ENCODE measurements around the gene NSG1. TPM values are rescaled to one million over a fixed set of nuclear protein-coding genes. Genes with fewer than 3 reads are reported as not detected.

The NSG1 gene
- polyA plus RNA-seq, 1 of the 3 experiments (the other 2 are of a cell fraction), result 11.4 TPM

DNA sequence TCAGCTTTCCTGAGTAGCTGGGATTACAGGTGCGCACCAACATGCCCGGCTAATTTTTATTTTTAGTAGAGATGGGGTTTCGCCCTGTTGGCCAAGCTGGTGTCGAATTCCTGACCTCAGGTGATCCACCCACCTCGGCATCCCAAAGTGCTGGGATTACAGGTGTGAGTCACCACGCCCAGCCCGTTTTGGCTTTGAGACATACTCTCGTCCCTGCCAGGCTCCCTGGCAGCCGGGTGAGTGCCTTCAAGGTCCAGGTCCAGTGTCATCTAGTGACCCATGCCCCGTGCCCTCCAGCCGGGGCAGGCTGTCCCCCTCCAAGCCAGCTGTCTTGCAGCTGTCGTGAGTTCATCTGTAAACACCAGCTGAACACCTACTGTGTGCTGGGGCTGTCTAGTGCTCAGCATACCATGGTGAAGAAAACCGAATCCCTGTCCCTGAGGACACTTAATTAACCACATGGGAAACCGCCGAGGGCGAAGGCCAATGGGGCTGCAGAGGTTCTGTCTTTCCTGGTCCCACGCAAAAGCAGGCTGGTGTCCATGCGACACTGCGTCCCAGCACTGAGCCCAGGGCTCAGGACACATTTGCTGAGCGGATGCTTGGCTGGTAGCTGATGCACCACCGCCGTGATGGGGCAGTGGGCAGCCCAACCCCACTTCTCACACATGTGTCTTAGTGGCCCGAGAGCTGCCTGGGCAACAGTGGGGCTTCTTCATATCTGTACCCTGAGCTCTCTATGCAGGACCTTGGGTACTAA, 21.9 kb downstream of the NSG1 start:
- CTCF ChIA-PET, result interaction anchor here (0.6 to 1.1 kb wide), 2 partner anchors 12 to 66 kb away, joined by 3 read pairs; no protein-coding TSS in a partner anchor
- no peaks in the 10 kb centered on the region for H3F3A ChIP-seq (replicated peaks; ENCODE audit: insufficient read depth)
- no peak overlapping the region for H2AFZ ChIP-seq (ENCODE audit: low read depth)
- no peaks in the 10 kb centered on the region for H3K36me3 ChIP-seq (replicated peaks in 1 of 2; ENCODE audit: control insufficient read depth in 1 of 2, insufficient read depth in 2 of 2, low read length in 1 of 2)
- H3K9ac ChIP-seq, result no peak overlapping the region
- no peaks in the 10 kb centered on the region for H4K20me1 ChIP-seq (ENCODE audit: insufficient read depth)
- no peak overlapping the region for H3K4me2 ChIP-seq
- no peaks in the 10 kb centered on the region for H3K27me3 ChIP-seq (ENCODE audit: insufficient read depth)
- H3K4me3 ChIP-seq (ENCODE audit: low read depth in 2 of 2, low read length in 1 of 2), result no peak overlapping the region
- H3K9me3 ChIP-seq, result no peaks in the 10 kb centered on the region
- 81% methylated on average over 16 of the region's 23 CpGs for WGBS (ENCODE audit: low lambda C conversion rate)
- H3K4me1 ChIP-seq (ENCODE audit: control insufficient read depth in 1 of 2, insufficient read depth in 2 of 2, low read depth in 1 of 2, low read length in 1 of 2), result peaks cover 0 to 21% of the 10 kb centered on the region in 2 experiments; a peak in 2 of 4 replicates
- no peaks in the 10 kb centered on the region for H3K9me2 ChIP-seq
- TF ChIP-seq SMC3 (IDR thresholded peaks at IDR 0.05; ENCODE audit: low read depth, low read length) (no peak), RFX5 (IDR thresholded peaks at IDR 0.05; ENCODE audit: low read length) (no peak), FOSL2 (IDR thresholded peaks at IDR 0.05; ENCODE audit: borderline replicate concordance, low read depth) (no peak), GATA2 (CRISPR knock-in tag; IDR thresholded peaks at IDR 0.05) (no peak), POLR2AphosphoS5 (IDR thresholded peaks at IDR 0.05; ENCODE audit: low read depth, low read length) (no peak), FOXJ3 (CRISPR knock-in tag; IDR thresholded peaks at IDR 0.05) (no peak), CHD2 (IDR thresholded peaks at IDR 0.05; ENCODE audit: low read length, partially characterized antibody) (no peak), RXRA (IDR thresholded peaks at IDR 0.05; ENCODE audit: borderline replicate concordance, low read depth) (no peak), MEF2A (IDR thresholded peaks at IDR 0.05; ENCODE audit: borderline replicate concordance, low read depth) (no peak), FOXM1 (IDR thresholded peaks at IDR 0.05; ENCODE audit: low read depth) (no peak), JUND (IDR thresholded peaks at IDR 0.05) (no peak), EZH2phosphoT487 (IDR thresholded peaks at IDR 0.05; ENCODE audit: borderline replicate concordance, low read depth) (no peak), MXI1 (IDR thresholded peaks at IDR 0.05; ENCODE audit: low read depth, low read length) (no peak)
- TF ChIP-seq, protein P1, sequence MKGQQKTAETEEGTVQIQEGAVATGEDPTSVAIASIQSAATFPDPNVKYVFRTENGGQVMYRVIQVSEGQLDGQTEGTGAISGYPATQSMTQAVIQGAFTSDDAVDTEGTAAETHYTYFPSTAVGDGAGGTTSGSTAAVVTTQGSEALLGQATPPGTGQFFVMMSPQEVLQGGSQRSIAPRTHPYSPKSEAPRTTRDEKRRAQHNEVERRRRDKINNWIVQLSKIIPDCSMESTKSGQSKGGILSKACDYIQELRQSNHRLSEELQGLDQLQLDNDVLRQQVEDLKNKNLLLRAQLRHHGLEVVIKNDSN (IDR thresholded peaks at IDR 0.05; ENCODE audit: borderline replicate concordance, low read depth), result no peak
- TF ChIP-seq, protein P2, sequence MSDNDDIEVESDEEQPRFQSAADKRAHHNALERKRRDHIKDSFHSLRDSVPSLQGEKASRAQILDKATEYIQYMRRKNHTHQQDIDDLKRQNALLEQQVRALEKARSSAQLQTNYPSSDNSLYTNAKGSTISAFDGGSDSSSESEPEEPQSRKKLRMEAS (IDR thresholded peaks at IDR 0.05; ENCODE audit: low read depth), result no peak
- TF ChIP-seq, protein P3, sequence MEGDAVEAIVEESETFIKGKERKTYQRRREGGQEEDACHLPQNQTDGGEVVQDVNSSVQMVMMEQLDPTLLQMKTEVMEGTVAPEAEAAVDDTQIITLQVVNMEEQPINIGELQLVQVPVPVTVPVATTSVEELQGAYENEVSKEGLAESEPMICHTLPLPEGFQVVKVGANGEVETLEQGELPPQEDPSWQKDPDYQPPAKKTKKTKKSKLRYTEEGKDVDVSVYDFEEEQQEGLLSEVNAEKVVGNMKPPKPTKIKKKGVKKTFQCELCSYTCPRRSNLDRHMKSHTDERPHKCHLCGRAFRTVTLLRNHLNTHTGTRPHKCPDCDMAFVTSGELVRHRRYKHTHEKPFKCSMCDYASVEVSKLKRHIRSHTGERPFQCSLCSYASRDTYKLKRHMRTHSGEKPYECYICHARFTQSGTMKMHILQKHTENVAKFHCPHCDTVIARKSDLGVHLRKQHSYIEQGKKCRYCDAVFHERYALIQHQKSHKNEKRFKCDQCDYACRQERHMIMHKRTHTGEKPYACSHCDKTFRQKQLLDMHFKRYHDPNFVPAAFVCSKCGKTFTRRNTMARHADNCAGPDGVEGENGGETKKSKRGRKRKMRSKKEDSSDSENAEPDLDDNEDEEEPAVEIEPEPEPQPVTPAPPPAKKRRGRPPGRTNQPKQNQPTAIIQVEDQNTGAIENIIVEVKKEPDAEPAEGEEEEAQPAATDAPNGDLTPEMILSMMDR (IDR thresholded peaks at IDR 0.05), result no peak
- no peaks in the 10 kb centered on the region for H3K79me2 ChIP-seq (ENCODE audit: insufficient read depth)
- no peak overlapping the region for H3K27ac ChIP-seq (ENCODE audit: low read depth in 2 of 2, low read length in 1 of 2)
- POLR2A ChIA-PET, result interaction anchor here (1.3 kb wide), 1 partner anchor 14 kb away, joined by 3 read pairs; no protein-coding TSS in a partner anchor
- no peak for DNase-seq
